HG03565 (cell line): Measurements from ENCODE around the gene ZNF254.
"Not testable (repeated sequence)": the region's sequence is repeated elsewhere in the genome, so short reads cannot be mapped to it uniquely, and the experiment has no call there.

Source experiments
- ATAC-seq: cut with Tn5 transposase; IDR thresholded peaks from one replicate; pipeline ENCODE4 v1.9.1; 2021; ENCODE audit warnings: mild to moderate bottlenecking, moderate library complexity; ENCODE audit not compliant: unreplicated experiment

ZNF254 gene

DNA sequence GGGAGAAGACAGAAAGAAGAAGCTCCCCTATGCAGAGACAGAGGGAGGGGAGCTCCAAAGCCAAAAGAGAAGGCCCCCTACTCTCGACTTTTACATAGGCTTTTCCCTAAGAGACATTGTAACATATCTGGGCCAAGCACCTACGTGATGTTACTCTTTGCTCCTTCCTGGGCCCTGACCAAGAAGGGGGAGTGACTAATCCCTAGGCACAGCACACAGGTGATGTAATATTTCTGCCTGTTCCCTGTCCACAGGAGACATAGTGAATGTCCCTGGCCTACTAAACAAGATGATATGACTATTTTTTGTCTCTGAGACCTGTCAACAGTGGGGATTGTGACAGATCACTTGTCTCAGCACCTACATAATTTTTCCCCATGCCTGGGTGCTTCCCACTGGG lies 15.9 kb upstream of the ZNF254 start:
- no peak for ATAC-seq

DNA sequence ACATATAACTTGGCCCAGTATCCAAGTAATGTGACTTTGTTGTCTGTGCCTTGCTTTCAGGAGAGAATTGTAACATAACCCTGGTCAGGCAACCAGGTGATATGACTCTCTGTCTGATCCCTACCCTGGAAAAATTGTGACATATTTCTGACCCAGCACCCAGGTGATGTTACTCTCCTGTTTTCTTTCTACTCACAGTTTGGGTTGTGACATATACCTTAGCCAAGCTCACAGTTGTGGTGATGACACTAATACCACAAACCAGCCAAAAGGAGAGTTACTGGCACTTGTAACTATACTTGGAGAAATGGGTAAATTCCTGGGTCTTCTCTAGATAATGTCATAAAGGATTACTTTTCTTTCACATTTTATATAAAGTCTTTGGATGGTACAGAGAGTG lies 14.3 kb upstream of the ZNF254 start:
- no peak for ATAC-seq

DNA sequence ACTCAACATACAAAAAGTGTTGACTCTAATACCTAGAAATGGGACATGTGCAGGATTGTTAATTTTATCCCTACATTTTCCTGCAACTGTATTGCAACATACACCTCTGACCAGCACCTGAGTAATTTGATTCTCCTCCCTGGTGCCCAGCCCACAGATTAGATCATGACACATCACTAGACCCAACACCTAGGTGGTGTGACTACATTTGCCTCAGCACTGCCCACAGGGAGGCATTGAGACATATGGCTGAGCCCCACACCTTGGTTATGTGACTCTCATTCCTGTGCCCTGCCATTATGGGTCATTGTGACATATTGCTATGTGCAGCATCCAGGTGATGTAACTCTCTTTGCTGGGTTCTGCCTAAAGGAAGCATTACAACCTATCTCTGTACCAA lies 13.2 kb upstream of the ZNF254 start:
- ATAC-seq: no peak

DNA sequence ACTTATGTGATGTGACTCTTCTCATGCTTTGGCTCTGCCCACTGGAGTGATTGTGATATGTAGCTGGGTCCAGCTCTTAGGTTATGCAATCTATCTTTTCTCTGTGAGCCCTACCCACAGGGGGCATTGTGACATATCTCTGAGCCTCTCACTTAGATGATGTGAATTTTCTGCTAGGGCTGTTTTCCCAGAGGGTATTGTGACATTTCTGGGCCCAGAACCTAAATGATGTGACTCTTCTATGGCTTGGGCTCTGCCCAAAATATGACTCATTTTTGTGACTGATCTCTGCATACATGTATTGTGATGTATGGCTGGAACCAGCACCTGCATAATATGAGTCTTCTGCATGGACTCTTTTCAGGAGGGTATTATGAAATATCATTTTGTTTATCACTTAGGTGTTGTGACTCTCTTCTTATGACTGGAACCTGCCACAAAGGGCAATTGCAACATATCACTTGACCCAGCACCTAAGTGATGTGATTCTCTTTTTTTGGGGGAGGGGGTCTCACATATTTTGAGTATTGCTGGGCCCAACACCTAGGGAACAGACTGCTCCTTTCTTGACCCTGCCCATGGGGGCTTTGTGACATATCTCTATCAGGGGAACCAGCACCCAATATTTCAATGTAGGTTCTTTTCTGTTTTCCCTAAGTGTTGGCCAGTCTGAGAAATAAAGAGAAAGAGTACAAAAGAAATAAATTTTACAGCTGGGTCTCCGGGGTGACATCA lies 12.1 kb upstream of the ZNF254 start:
- ATAC-seq: no peak

DNA sequence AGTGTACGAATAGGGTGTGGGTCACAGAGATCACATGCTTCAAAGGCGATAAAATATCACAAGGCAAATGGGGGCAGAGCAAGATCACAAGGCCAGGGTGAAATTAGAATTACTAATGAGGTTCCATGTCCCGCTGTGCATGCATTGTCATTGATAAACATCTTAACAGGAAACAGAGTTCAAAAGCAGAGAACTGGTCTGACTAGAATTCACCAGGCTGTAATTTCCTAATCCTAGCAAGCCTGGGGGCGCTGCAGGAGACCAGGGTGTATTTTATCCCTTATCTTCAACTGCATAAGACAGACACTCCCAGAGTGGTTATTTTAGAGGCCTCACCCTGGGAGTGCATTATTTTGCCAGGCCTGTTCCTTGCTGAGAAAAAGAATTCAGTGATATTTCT lies 11.5 kb upstream of the ZNF254 start:
- ATAC-seq: not testable (repeated sequence)

DNA sequence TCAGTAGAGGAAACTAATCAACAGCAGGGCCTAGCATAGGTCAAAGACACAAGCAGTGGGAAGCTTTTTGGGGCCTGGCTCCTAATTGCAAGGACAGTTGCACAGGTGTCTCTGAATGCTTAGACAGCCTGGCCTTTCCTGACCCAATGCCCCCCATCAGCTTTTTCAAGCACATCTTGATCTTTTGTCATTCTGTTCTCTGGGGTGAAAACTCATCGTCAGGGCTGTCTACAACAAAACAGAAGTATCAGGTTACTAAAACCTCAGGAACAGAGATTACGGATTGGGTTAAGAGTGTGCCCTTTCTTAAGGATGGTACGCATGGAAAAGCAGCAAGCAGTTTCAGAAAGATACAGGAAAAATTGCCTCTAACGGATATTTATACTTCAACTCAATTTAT lies 8.3 kb upstream of the ZNF254 start:
- ATAC-seq: no peak

DNA sequence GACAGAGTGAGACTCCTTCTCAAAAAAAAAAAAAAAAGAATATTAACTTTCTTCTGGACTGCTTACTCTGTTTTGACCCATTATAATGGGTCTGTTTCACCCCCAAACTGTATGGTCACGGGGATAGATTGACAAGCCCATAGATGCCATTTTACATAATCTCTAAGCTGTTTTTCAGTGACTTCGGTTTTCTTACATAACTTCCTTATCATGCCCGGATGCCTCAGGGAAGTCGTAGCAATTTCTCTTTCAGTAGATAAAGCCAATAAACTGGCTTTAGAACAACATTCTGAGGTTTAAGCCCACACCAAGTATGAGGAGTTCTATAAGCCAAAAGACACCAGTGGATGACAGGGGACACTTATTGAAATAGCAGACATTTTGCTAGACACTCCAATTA lies 5.9 kb upstream of the ZNF254 start:
- no peak for ATAC-seq

DNA sequence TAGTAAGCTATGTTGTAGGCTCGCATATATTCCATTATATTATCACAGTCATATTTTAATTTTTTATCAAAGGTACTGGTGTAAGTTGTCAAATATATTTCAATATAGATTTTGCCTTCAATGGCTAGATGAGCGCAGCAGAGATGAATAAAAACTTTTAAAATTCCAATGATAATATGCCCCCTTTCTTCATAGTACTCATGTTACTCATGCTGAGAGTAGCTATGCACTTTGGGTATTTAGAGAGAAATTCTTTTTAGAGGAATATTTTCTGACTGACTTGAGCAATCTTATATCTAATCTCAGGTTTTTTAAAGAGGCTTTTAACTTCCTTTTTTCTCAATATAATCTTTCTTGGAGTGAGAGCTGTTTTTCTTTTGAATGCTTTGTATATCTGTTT lies 11.4 kb downstream of the ZNF254 start:
- no peak for ATAC-seq

DNA sequence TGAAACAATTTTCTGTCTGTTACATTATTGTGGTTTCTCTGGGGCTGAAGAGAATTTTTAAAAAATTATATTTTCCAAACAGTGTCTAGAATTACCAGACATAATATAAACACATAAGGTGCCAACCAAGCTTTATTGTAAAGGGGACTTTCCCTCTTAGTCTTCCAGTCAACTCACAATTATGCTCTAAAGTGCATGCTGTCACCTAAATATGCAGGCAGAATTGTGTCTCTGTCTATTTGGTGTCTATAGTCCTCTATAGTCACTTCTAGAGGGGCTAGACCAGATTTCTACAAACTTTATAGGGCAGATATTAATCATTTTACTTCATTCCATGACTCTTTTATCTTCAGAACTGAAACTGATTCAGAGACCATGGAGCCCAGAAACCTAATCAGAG lies 12.8 kb downstream of the ZNF254 start:
- no peak for ATAC-seq

DNA sequence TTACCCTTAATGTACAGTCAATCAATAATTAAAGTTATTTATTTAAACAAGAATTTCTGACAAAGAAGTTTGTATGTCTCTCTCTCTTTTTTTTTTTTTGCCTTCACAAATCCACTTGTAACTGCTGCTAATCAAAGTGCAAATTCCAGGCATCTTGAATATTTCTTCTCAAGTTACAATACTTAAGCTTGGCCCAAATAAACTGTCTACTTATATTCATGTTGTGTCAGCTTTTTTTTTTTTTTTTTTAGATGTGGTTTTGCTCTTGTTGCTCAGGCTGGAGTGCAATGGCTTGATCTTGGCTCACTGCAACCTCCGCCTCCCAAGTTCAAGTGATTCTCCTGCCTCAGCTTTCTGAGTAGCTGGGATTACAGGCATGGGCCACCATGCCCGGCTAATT lies 13.6 kb downstream of the ZNF254 start:
- ATAC-seq: not testable (repeated sequence)

DNA sequence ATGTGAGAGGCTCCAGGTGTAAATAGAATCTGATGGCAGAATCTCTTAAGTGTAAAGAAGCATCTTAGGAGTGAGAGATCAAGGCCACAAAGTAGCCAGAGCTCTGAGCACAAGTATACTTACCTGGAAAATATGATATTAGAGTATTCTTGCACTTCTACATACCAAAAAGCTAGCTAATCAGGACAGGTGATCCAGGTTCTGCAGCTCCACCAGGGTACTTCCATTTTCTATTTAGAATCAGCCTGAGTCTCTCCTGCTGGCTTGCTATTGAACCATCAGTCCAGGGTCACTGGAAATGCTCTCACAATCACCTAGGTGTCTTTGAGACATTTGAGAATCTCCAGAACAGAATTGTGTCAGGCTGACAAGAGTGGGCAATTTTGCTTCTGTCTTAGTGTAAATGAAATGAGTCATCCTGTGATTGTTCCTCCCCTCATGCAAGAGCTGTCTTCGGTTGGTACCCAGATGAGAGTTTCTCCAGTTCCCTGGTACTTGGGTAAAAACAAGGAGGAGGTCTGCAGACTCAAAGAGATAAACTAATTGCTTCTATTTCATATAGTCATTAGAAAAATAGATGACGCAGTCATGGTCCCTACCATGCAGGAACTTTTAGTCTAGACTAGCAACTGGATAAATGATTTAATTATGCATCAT lies 14.6 kb downstream of the ZNF254 start:
- no peak for ATAC-seq

DNA sequence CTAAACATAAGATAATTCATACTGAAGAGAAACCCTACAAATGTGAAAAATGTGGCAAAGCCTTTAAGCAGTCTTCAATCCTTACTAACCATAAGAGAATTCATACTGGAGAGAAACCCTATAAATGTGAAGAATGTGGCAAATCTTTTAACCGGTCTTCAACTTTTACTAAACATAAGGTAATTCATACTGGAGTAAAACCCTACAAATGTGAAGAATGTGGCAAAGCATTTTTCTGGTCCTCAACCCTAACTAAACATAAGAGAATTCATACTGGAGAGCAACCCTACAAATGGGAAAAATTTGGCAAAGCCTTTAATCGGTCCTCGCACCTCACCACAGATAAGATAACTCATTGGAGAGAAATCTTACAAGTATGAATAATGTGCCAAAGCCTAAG lies 40.6 kb downstream of the ZNF254 start:
- no peak for ATAC-seq

DNA sequence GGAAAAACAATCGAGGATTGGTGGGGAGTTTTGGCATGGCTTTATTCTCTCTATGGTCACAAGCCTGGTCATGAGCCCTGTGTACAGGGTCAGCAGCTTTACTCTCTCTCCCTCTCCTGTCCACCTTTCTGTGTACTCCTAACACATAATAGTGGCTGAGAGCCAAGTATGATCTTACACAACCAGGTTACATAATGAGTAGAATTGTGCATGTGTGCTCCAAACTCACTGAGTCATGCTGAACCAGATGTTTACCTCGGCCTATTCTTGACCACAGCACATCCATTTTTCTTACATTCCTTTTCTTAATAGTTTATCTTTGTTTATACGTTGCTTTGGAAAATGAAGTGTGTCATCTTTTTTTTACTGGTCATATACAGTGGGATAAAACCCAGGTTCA lies 53.1 kb downstream of the ZNF254 start:
- no peak for ATAC-seq

DNA sequence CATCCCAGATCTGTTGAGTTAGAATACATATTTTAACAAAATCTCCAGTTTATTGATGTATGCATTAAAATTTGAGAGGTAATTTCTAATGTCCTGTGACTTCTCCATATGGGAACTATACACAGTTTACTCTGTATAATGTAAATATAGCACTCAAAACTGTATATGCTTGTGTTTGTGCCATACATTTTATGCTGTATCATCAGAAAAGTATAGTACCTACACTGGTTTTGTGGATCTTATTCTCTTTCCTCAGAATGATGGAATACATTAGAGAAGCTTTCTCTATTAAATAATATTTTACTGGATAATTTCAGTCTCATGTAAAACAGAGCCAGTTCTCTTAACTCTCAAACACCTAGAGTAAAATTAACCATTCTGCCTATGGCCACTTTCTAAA lies 53.6 kb downstream of the ZNF254 start:
- ATAC-seq: no peak

DNA sequence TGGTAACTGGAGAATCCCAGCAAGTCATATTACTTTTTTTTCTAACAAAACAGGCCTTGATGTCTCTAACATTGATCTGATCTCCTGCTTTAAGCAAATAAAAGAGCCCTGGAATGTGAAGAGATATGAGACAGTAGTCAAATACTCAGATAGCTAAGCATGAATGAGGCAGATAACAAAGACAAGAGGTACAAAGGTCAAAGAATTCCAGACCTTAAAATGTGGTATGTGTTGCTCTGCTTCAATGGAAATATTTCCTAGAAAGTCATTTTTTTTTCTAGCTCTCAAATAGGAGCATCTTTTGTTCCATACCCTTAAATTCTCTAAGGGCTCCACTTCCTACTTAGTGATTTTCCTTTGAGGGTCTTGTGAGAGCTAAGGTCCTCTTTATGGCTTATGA lies 54.6 kb downstream of the ZNF254 start:
- ATAC-seq: no peak

DNA sequence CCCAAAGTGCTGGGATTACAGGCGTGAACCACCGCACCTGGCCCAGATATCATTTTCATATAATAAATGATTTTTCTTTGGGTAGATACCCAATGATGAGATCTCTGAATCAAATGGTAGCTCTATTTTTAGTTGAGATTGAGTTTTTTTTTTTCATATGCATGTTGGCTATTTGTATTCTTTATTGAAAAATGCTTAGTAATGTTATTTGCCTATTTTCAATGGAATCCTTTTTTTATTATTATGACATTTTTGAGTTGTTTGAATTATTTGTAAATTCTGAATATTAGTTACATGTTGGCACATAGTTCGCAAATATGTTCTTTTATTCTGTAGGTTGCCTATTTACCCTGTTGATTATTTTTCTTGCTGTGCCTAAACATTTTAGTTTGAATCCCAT lies 55.8 kb downstream of the ZNF254 start:
- no peak for ATAC-seq

DNA sequence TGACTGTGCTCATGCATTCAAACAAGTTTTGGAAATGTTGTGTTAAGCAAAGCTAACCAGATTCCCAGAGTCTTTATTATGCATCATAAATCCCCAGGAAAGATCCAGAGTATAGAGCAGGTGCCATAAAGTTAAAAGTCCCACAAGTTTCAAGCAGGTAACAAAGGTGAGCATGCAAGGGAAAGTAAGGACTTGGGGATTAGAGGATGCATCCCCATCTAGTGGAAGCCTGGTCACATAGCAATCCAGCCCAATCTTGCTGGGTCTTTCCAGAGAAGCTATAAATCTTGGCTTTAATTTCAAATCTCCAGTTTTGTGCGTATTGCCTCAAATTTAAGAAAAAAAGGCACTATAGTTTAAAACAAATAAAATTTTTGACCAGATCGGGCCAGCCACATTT lies 72.7 kb downstream of the ZNF254 start:
- ATAC-seq: no peak

DNA sequence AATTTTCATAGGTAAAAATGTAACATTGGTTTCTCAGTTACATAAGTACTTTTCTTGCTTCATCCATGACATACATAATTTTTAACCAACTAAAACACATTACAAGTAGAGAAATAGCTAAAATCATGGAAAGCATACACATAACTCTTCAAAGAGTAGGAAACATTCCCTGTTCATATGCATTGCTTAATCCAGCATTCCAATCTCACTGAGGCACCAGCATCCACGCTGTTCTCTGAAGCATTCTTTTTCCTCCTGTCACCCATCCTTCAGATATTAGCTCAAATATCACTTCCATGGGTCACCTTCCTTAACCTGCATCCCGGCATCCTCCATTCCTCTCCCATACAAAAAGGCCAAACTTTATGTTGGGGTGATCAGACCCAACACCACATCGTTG lies 79.1 kb downstream of the ZNF254 start:
- ATAC-seq: no peak

DNA sequence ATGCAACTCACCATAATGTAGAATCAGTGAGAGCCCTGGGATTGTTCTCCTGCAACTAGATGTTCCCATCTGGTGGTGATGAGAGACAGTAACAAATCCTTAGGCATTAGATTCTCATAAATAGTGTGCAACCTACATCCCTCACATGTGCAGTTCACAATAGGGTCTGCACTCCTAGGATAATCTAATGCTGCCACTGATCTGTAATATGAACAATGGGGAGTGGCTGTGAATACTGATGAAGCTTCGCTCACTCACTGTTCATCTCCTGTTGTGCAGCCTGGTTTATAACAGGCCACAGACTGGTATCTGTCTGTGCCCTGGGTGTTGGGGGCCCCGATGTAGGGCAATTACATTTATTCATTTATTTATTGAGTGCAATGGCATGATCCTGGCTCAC lies 86.9 kb downstream of the ZNF254 start:
- ATAC-seq: no peak

DNA sequence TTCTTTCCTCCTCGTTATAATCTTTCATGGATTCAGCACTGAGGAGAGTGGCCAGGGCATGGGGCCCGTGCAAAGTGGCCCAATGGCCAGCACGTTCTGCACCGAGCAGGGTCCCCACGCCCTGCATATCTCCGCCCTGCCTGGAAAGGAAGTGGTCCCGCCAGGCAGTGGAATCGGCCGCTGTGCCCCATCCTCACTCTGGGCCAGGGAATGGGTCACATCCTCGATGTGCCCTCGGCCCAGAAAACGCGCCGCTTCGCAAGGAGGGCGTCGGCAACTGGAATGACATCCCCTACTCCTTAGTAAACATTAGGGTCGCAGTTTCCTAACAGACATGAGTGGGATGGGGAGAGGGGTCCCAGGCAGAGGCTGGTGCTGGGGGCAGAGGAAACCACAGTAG lies 90.7 kb downstream of the ZNF254 start:
- no peak for ATAC-seq

DNA sequence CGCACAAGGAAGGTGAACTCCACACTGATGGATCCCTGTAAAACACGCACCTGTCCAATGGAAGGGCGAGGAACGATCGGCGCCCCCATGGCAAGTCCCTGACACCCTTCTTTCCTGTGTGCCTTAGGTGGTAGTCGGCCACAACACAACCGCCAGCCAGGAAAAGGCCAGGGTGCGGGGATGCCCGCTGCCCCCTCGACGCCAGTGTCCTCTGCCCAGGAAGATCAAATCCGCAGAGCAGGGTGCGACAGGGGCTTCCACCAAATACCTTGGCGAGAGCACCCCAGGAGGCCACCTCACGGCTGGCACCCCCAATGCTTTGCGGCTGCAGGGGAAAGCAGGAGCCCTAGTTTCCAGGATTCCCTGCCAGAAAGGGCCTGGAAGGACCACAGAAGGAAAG lies 91.2 kb downstream of the ZNF254 start:
- ATAC-seq: no peak
